H9 (cell line): Measurements from ENCODE around the gene HDAC7. TPM values are rescaled to one million over a fixed set of nuclear protein-coding genes. Genes with fewer than 3 reads are reported as not detected.
A peak's percentile ranks its signal among the peaks of the same experiment; 100 is the strongest.

Experiments used
- DNase-seq: peaks from one replicate; pipeline ENCODE4 v3.0.0-alpha.2; 2017
- H2AFZ ChIP-seq: one replicate; pipeline ENCODE4 v1.6.1; 2013; ENCODE audit warnings: mild to moderate bottlenecking, low read length, control low read depth, moderate library complexity
- H2AK5ac ChIP-seq: 2 replicates; pipeline ENCODE4 v1.6.1; 2013; ENCODE audit warnings: low read length, control low read depth, mixed read lengths; ENCODE audit not compliant: insufficient read length
- H2BK120ac ChIP-seq: one replicate; pipeline ENCODE4 v1.6.1; 2013; ENCODE audit warnings: low read depth, mild to moderate bottlenecking, low read length, control low read depth, inconsistent platforms; ENCODE audit not compliant: poor library complexity, severe bottlenecking
- H2BK12ac ChIP-seq: 2 replicates; pipeline ENCODE4 v1.6.1; 2013; ENCODE audit warnings: low read length, control low read depth, mixed read lengths, low read depth; ENCODE audit not compliant: insufficient read length
- H2BK15ac ChIP-seq: 2 replicates; pipeline ENCODE4 v1.6.1; 2013; ENCODE audit warnings: low read depth, low read length, control low read depth
- H2BK20ac ChIP-seq: one replicate; pipeline ENCODE4 v1.6.1; 2013; ENCODE audit warnings: low read depth, mild to moderate bottlenecking, low read length, control low read depth, inconsistent platforms; ENCODE audit not compliant: poor library complexity, severe bottlenecking
- H2BK5ac ChIP-seq: 2 replicates; pipeline ENCODE4 v1.6.1; 2013; ENCODE audit warnings: low read length, control low read depth, mixed read lengths; ENCODE audit not compliant: insufficient read length
- H3K14ac ChIP-seq: 2 replicates; pipeline ENCODE4 v1.6.1; 2013; ENCODE audit warnings: low read length, control low read depth; ENCODE audit not compliant: insufficient read depth
- H3K18ac ChIP-seq: 2 replicates; pipeline ENCODE4 v1.6.1; 2013; ENCODE audit warnings: low read depth, mild to moderate bottlenecking, mixed read lengths, low read length, control low read depth; ENCODE audit not compliant: insufficient read length
- H3K23ac ChIP-seq: 2 replicates; pipeline ENCODE4 v1.6.1; 2013; ENCODE audit warnings: low read length, control low read depth, mixed read lengths, low read depth; ENCODE audit not compliant: insufficient read length
- H3K23me2 ChIP-seq: 2 replicates; pipeline ENCODE4 v1.6.1; 2013; ENCODE audit warnings: low read depth, mild to moderate bottlenecking, mixed read lengths, low read length, control low read depth; ENCODE audit not compliant: insufficient read length, poor library complexity, severe bottlenecking
- H3K27ac ChIP-seq: 2 replicates; pipeline ENCODE4 v1.5.1; 2013; ENCODE audit warnings: low read length, control low read depth, mixed read lengths, low read depth; ENCODE audit not compliant: insufficient read length
- H3K27me3 ChIP-seq: 2 replicates; pipeline ENCODE4 v1.6.1; 2013; ENCODE audit warnings: low read length, control low read depth, inconsistent platforms; ENCODE audit not compliant: insufficient read depth
- H3K4ac ChIP-seq: 2 replicates; pipeline ENCODE4 v1.6.1; 2013; ENCODE audit warnings: low read depth, mild to moderate bottlenecking, control low read depth, inconsistent platforms, low read length, moderate library complexity
- H3K4me1 ChIP-seq: 2 replicates; pipeline ENCODE4 v1.6.1; 2013; ENCODE audit warnings: low read length, control low read depth, inconsistent platforms; ENCODE audit not compliant: insufficient read depth
- H3K4me2 ChIP-seq: 2 replicates; pipeline ENCODE4 v1.6.1; 2013; ENCODE audit warnings: low read length, control low read depth, mixed read lengths; ENCODE audit not compliant: insufficient read length, insufficient read depth
- H3K56ac ChIP-seq: 2 replicates; pipeline ENCODE4 v1.6.1; 2013; ENCODE audit warnings: low read depth, mild to moderate bottlenecking, mixed read lengths, low read length, control low read depth; ENCODE audit not compliant: insufficient read length
- H3K79me1 ChIP-seq: 2 replicates; pipeline ENCODE4 v1.6.1; 2013; ENCODE audit warnings: low read depth, mild to moderate bottlenecking, moderate library complexity, low read length, control low read depth, inconsistent platforms; ENCODE audit not compliant: insufficient read depth, poor library complexity, severe bottlenecking
- H3K79me2 ChIP-seq: 2 replicates; pipeline ENCODE4 v1.6.1; 2013; ENCODE audit warnings: low read length, control low read depth, inconsistent platforms; ENCODE audit not compliant: insufficient read depth
- H3K9ac ChIP-seq: 2 replicates; pipeline ENCODE4 v1.6.1; 2013; ENCODE audit warnings: low read length, control low read depth, mixed read lengths; ENCODE audit not compliant: insufficient read length; ENCODE audit errors: extremely low read depth
- H3K9me3 ChIP-seq: one replicate; pipeline ENCODE4 v1.6.1; 2013; ENCODE audit warnings: low read depth, low read length, inconsistent platforms; ENCODE audit not compliant: control insufficient read depth
- H3T11ph ChIP-seq: one replicate; pipeline ENCODE4 v1.6.1; 2013; ENCODE audit warnings: mild to moderate bottlenecking, low read length, control low read depth, inconsistent platforms
- H4K20me1 ChIP-seq: one replicate; pipeline ENCODE4 v1.6.1; 2013; ENCODE audit not compliant: control insufficient read depth, insufficient read length, insufficient read depth
- H4K5ac ChIP-seq: 2 replicates; pipeline ENCODE4 v1.6.1; 2013; ENCODE audit warnings: low read depth, mild to moderate bottlenecking, mixed read lengths, low read length, control low read depth; ENCODE audit not compliant: insufficient read length
- H4K8ac ChIP-seq: replicated peaks from 2 replicates; pipeline ENCODE4 v1.6.1; 2013; ENCODE audit warnings: low read length, control low read depth, mixed read lengths, low read depth; ENCODE audit not compliant: insufficient read length
- H4K91ac ChIP-seq: 2 replicates; pipeline ENCODE4 v1.6.1; 2013; ENCODE audit warnings: low read depth, mild to moderate bottlenecking, moderate library complexity, mixed read lengths, low read length, control low read depth; ENCODE audit not compliant: insufficient read length
- H3K27ac Mint-ChIP-seq, 3 experiments: 2 replicates in 2 of 3; 3 replicates in 1 of 3; pipeline ENCODE4 v1.8.0; 2020 to 2021; ENCODE audit warnings: mixed read lengths in 3 of 3, mild to moderate bottlenecking in 1 of 3, moderate library complexity in 1 of 3
- H3K27me3 Mint-ChIP-seq: 2 replicates; pipeline ENCODE4 v1.8.0; 2021; ENCODE audit warnings: low read depth, mild to moderate bottlenecking, moderate library complexity, mixed read lengths
- H3K36me3 Mint-ChIP-seq, 3 experiments: 2 replicates in 2 of 3; 3 replicates in 1 of 3; pipeline ENCODE4 v1.8.0; 2020 to 2021; ENCODE audit warnings: low read depth in 3 of 3, mixed read lengths in 3 of 3; ENCODE audit not compliant: insufficient read depth in 1 of 3
- H3K4me1 Mint-ChIP-seq, 2 experiments: 2 replicates each; pipeline ENCODE4 v1.8.0; 2020; ENCODE audit warnings: mixed read lengths in 2 of 2
- H3K4me3 Mint-ChIP-seq, 2 experiments: 2 replicates in 1 of 2; 3 replicates in 1 of 2; pipeline ENCODE4 v1.8.0; 2020 to 2021; ENCODE audit warnings: mild to moderate bottlenecking in 2 of 2, mixed read lengths in 2 of 2, moderate library complexity in 1 of 2
- H3K9me3 Mint-ChIP-seq, 2 experiments: 2 replicates in 1 of 2; 3 replicates in 1 of 2; pipeline ENCODE4 v1.8.0; 2020; ENCODE audit warnings: mild to moderate bottlenecking in 2 of 2, mixed read lengths in 2 of 2, moderate library complexity in 1 of 2
- WGBS: extraction: QIAGEN DNeasy Blood & Tissue Kit; methylation state at CpG from one replicate; pipeline ENCODE4 v1.1.7; 2013; ENCODE audit warnings: missing lambda C conversion rate, low lambda C conversion rate, mixed read lengths; ENCODE audit not compliant: insufficient read length; ENCODE audit errors: extremely low coverage; 5-methylcytosine and 5-hydroxymethylcytosine counted together
- total RNA-seq: library from RNA; stranded (reverse); gene quantifications from 2 replicates; pipeline ENCODE4 v1.2.1, GENCODE V29; 2021
- TF ChIP-seq, protein P1 (sequence below): fragments of 200-600 bp; sonication (generic); conservative IDR thresholded peaks from 3 replicates; pipeline ENCODE4 v1.8.0; 2021; ENCODE audit warnings: antibody characterized with exemption, mild to moderate bottlenecking

Gene HDAC7
- total RNA-seq, 1 experiment from 2014 or later: 72.1 TPM

DNA sequence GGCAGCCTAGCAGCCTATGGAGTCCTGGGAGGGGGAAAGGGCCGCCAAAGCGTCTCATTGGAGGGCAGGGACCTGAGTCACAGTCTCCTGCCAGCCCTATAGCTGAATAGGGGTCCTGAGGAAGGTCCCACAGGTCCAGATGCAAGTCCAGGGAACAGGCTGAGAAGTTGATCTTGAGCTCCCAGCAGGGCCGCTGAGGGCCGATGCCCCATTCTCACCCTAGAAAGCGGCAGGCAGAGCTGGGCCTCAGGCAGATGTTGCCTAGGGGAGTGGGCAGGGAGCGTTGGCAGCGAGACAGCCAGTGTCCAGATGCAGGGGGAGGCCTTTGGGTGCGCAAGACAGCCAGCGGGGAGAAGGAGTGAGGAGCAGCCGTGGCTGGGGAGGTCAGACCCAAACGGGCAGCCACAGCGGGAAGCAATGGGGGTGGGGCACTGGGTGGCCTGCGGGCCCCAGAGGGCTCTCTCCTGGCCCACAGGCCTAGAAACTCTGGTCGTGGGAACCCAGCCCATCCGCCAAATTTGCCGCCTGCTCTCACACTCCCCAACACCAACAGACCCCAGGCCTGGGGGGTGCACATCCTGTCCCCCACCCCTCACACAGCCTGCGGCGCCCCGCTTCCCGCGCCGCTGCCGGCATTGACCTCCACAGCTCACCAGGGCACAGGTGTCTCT is 1.1 kb downstream of the HDAC7 start:
- Histone ChIP-seq H3K27me3 (no peaks in the 10 kb centered on the region), H4K5ac (no peak overlapping the region), H3K9ac (peak overlapping the region; percentile 46), H3K23me2 (peaks cover 7% of the 10 kb centered on the region), H2BK20ac (no peak overlapping the region), H2AFZ (no peak overlapping the region), H4K91ac (no peak overlapping the region), H4K20me1 (no peaks in the 10 kb centered on the region), H2AK5ac (no peak overlapping the region), H3T11ph (no peak overlapping the region), H2BK15ac (no peak overlapping the region; the same call in 1 of the 2 replicates), H3K56ac (no peak overlapping the region), H3K14ac (no peak overlapping the region; the same call in 1 of the 2 replicates), H2BK12ac (no peak overlapping the region), H4K8ac (no peak overlapping the region), H3K4me1 (peaks cover 21% of the 10 kb centered on the region; the same call in 1 of the 2 replicates), H3K79me2 (peaks cover 23% of the 10 kb centered on the region; the same call in 1 of the 2 replicates), H3K23ac (no peak overlapping the region), H3K4ac (no peak overlapping the region), H3K18ac (no peak overlapping the region), H2BK5ac (no peak overlapping the region), H2BK120ac (no peak overlapping the region), H3K4me2 (peak overlapping the region; percentile 35), H3K9me3 (no peaks in the 10 kb centered on the region), H3K79me1 (no peaks in the 10 kb centered on the region), H3K27ac (no peak overlapping the region)
- Mint-ChIP-seq H3K4me1 (peaks cover 60 to 62% of the 10 kb centered on the region in 2 experiments), H3K27me3 (peaks cover 12% of the 10 kb centered on the region), H3K9me3 (no peaks in the 10 kb centered on the region), H3K27ac (peak overlapping the region; percentile 79 to 85 (median 81); a peak in 6 of 7 replicates), H3K4me3 (peak overlapping the region; percentile 79 to 83), H3K36me3 (peaks cover 2 to 9% (median 5%) of the 10 kb centered on the region in 3 experiments; a peak in 4 of 7 replicates)
- TF ChIP-seq, protein P1, sequence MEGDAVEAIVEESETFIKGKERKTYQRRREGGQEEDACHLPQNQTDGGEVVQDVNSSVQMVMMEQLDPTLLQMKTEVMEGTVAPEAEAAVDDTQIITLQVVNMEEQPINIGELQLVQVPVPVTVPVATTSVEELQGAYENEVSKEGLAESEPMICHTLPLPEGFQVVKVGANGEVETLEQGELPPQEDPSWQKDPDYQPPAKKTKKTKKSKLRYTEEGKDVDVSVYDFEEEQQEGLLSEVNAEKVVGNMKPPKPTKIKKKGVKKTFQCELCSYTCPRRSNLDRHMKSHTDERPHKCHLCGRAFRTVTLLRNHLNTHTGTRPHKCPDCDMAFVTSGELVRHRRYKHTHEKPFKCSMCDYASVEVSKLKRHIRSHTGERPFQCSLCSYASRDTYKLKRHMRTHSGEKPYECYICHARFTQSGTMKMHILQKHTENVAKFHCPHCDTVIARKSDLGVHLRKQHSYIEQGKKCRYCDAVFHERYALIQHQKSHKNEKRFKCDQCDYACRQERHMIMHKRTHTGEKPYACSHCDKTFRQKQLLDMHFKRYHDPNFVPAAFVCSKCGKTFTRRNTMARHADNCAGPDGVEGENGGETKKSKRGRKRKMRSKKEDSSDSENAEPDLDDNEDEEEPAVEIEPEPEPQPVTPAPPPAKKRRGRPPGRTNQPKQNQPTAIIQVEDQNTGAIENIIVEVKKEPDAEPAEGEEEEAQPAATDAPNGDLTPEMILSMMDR: no peak
- WGBS: no CpG with 5 or more reads among the region's 23 CpGs
- DNase-seq: peak; percentile 63
